Activated naive CD8-positive, alpha-beta T cell treated with anti-CD3 and anti-CD28 coated beads, Interleukin-2, amount 50 U/mL, for 24 hours (primary cell): ENCODE data around the gene RPL41.
"Not testable (repeated sequence)": the region's sequence is repeated elsewhere in the genome, so short reads cannot be mapped to it uniquely, and the experiment has no call there.

Source experiments
- ATAC-seq: fragments of 150-1000 bp; cut with Tn5 transposase; one replicate; pipeline ENCODE4 v1.10.0; 2021
- DNase-seq: peaks from one replicate; pipeline ENCODE4 v3.0.0; 2021
- H3K27ac Mint-ChIP-seq: one replicate; pipeline ENCODE4 v1.8.0; 2021; ENCODE audit warnings: mild to moderate bottlenecking, mixed read lengths
- H3K27me3 Mint-ChIP-seq: one replicate; pipeline ENCODE4 v1.8.0; 2021; ENCODE audit warnings: mixed read lengths
- H3K36me3 Mint-ChIP-seq: one replicate; pipeline ENCODE4 v1.8.0; 2021; ENCODE audit warnings: low read depth, mixed read lengths
- H3K4me1 Mint-ChIP-seq: one replicate; pipeline ENCODE4 v1.8.0; 2021; ENCODE audit warnings: mixed read lengths
- H3K4me3 Mint-ChIP-seq: one replicate; pipeline ENCODE4 v1.8.0; 2021; ENCODE audit warnings: mild to moderate bottlenecking, moderate library complexity, mixed read lengths
- H3K9me3 Mint-ChIP-seq: one replicate; pipeline ENCODE4 v1.8.0; 2021; ENCODE audit warnings: mixed read lengths

RPL41 gene

DNA sequence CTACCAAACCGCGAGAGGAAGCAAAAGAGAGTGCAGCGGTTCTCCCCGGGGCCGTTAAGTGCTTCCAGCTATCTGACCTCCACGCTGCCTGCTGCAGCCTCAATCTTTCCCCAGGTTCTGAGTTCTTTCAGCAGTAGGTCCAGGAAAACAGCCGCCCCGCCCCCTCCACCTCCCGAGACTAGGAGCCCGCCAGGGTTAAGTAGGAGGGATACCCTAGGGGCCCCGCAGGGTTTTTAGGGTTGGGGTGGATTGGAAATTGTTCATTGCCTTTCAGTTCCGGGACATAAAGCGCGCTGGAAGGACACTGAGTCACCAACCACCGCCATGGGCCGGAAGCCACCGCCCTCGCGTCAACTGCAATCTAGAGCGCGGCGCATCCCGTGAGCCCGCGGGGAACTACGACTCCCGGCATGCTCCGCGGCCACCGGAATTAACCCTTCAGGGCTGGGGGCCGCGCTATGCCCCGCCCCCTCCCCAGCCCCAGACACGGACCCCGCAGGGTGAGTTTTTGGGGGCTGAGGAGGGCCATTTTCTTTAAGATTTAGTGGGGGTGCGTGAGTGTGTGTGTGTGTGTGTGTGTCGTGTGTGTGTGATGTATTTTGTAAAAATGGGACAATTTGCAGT lies 35.8 kb downstream of the RPL41 start, which contains the start of gene MYL6B:
Gene MYL6B (plus strand): TSS at position 456 of the 624 bp plus-strand sequence. CDS start 1,332 bp downstream, outside the sequence.
- ATAC-seq (peak; percentile 88), DNase-seq (peak; percentile 94)
- Mint-ChIP-seq H3K4me1 (peaks cover 42% of the 10 kb centered on the region), H3K9me3 (no peaks in the 10 kb centered on the region), H3K36me3 (peaks cover 9% of the 10 kb centered on the region), H3K4me3 (peak within 1 kb of the TSS; percentile 85), H3K27ac (peak within 1 kb of the TSS; percentile 98), H3K27me3 (no peaks in the 10 kb centered on the region)

DNA sequence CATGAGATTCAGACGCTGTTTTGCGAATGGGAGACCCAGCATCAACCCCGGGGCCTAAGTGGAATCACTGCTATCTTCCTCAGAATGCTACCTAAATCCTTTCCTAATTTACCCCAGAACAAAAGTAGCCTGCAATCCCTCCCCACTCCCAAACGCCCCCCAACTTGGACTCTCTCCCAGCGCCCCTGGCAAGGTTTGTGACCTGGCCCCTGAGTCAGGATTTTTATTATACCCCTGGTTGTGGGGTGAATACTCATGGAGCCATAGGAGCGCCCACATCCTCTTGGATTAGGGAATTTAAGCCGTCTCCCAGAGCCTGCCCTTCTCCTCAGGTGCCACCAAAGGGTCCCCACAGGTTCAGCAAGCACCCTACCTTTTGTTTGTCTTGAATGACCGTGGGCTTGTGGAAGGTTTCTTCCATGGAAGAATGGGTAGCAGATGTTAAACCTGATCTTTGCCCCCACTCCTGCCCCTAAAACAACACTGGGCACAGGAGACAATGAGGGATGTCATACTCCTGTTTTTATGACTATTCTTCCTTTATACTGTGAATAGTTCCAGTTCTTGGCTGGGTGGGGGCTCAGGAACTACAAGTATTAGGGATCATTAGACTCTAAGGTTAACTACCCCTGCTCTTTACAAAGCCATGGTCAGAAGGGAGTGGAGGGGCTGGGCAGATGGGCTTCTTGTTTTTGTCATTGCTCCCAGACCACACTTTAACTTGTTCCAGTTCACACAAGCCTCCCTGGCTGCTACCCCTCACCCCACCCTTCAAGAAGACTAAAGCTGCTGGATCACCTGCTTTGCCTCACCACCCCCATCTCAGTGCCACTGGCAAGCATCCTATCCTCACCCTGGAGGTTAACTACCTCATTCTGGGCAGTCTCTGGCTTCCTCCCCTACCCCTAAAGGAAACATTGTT lies 36.6 kb downstream of the RPL41 start:
- Mint-ChIP-seq H3K27me3 (no peaks in the 10 kb centered on the region), H3K4me3 (peak overlapping the region; percentile 85), H3K4me1 (peaks cover 47% of the 10 kb centered on the region), H3K27ac (peak overlapping the region; percentile 98), H3K36me3 (peaks cover 10% of the 10 kb centered on the region), H3K9me3 (no peaks in the 10 kb centered on the region)
- DNase-seq (no peak), ATAC-seq (no peak)

DNA sequence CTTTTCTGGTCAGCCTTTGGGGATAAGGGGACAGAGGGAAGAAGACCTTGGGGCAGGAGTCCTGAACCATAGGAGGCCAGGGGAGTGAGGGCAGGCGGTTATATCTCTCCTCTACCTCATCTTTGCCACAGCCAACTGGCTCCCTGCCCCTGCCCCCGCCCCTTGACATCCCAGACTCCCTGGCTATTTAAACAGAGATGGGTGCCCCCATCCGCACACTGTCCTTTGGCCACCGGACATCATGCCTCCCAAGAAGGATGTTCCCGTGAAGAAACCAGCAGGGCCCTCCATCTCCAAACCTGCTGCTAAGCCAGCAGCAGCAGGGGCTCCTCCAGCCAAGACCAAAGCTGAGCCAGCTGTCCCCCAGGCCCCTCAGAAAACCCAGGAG lies 37.2 kb downstream of the RPL41 start:
- H3K4me1 Mint-ChIP-seq, result peaks cover 47% of the 10 kb centered on the region
- no peak for ATAC-seq
- DNase-seq, result no peak
- no peaks in the 10 kb centered on the region for H3K27me3 Mint-ChIP-seq
- peaks cover 14% of the 10 kb centered on the region for H3K36me3 Mint-ChIP-seq
- no peaks in the 10 kb centered on the region for H3K9me3 Mint-ChIP-seq
- peak overlapping the region; percentile 85 for H3K4me3 Mint-ChIP-seq
- H3K27ac Mint-ChIP-seq, result no peak overlapping the region

DNA sequence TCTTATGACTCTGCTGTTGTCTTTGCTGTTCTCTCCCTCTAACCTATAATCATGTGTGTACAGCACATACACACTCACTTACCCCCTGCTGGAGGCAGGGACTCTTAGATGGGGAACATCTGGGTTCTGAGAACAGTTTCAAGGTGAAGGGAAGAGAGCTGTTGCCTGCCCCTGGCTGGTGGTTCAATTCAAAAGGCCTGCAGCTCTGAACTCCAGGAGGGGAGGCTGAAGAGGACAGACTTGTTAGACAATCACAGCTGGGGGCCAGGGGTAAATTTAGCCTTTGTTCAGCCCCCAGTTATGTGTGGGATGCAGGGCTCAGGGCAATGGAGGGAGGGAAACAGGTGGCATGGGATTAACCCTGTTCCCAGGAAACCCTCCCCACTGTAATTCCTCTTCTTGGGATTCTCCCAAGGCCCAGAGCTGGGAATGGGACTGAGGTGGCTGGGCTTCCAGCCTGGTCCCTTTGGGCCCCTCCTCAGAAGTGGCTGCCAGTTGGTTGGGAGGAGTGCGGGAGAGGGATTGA lies 37.9 kb downstream of the RPL41 start:
- no peak for DNase-seq
- Mint-ChIP-seq H3K9me3 (no peaks in the 10 kb centered on the region), H3K27ac (no peak overlapping the region), H3K4me1 (peaks cover 53% of the 10 kb centered on the region), H3K27me3 (no peaks in the 10 kb centered on the region), H3K4me3 (no peak overlapping the region), H3K36me3 (peaks cover 21% of the 10 kb centered on the region)
- ATAC-seq, result no peak

DNA sequence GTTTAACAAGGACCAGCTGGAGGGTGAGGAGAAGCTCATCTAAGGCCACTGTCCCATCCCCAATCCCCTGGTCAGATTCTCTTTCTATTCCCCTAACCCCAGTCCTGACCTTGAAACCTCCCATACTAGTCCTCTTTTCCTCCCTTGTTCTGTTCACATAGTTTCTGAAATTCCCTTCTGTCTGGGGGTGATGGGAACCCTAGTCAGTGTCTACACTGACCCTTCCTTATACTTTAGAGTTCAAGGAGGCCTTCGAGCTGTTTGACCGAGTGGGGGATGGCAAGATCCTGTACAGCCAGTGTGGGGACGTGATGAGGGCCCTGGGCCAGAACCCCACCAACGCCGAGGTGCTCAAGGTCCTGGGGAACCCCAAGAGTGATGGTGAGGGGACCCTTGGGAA lies 38.4 kb downstream of the RPL41 start:
- ATAC-seq, result no peak
- Mint-ChIP-seq H3K9me3 (no peaks in the 10 kb centered on the region), H3K36me3 (peaks cover 26% of the 10 kb centered on the region), H3K27me3 (no peaks in the 10 kb centered on the region), H3K4me3 (no peak overlapping the region), H3K27ac (no peak overlapping the region), H3K4me1 (peaks cover 59% of the 10 kb centered on the region)
- DNase-seq, result no peak

DNA sequence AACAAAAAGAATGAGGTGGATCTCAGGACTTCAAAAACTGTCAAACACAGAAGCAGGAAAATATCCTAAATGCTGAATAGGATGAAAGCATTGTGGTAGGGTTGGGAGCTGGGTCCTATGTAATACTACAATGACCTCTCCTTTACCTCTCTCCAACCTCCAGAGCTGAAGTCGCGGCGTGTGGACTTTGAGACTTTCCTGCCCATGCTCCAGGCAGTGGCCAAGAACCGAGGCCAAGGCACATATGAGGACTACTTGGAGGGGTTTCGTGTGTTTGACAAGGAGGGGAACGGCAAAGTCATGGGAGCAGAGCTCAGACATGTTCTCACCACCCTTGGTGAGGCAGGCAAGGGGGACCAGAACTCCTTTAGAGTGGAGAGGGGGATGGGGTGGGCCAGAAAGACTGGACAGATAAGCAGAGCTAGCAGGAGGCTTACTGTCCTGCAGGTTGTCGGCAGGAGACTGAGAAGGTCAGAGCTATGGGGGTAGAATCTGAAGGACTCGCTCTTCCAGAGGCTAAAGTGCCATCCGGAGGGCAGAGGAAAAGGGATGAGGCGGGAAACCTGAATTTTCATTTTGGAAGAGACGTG lies 38.9 kb downstream of the RPL41 start:
- Mint-ChIP-seq H3K4me3 (peak overlapping the region; percentile 5), H3K36me3 (peaks cover 31% of the 10 kb centered on the region), H3K27me3 (no peaks in the 10 kb centered on the region), H3K9me3 (no peaks in the 10 kb centered on the region), H3K4me1 (peaks cover 61% of the 10 kb centered on the region), H3K27ac (no peak overlapping the region)
- DNase-seq, result no peak
- no peak for ATAC-seq

DNA sequence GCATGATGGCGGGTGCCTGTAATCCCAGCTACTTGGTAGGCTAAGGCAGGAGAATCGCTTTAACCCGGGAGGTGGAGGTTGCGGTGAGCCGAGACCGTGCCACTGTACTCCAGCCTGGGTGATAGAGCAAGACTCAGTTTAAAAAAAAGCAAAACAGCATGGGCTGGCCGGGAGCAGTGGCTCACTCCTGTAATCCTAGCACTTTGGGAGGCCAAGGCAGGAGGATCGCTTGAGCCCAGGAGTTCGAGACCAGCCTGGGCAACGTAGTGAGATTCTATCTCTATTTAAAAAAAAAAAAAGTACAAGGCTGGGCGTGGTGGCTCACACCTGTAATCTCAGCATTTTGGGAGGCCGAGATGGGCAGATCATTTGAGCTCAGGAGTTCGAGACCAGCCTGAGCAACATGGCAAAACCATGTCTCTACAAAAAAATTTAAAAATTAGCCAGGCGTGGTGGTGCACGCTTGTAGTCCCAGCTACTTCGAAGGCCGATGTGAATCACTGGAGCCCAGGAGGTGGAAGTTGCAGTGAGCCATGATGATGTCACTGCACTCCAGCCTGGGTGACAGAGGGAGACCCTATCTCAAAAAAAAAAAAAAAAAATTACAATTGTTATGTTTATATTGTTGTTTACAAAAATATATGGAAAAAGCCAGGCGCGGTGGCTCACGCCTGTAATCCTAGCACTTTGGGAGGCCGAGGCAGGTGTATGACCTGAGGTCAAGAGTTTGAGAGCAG lies 40.2 kb downstream of the RPL41 start:
- H3K4me1 Mint-ChIP-seq, result peaks cover 59% of the 10 kb centered on the region
- not testable (repeated sequence) for H3K9me3 Mint-ChIP-seq, DNase-seq, H3K27me3 Mint-ChIP-seq, ATAC-seq
- peak overlapping the region; percentile 96 for H3K27ac Mint-ChIP-seq
- peaks cover 41% of the 10 kb centered on the region for H3K36me3 Mint-ChIP-seq
- H3K4me3 Mint-ChIP-seq, result peak overlapping the region; percentile 96

DNA sequence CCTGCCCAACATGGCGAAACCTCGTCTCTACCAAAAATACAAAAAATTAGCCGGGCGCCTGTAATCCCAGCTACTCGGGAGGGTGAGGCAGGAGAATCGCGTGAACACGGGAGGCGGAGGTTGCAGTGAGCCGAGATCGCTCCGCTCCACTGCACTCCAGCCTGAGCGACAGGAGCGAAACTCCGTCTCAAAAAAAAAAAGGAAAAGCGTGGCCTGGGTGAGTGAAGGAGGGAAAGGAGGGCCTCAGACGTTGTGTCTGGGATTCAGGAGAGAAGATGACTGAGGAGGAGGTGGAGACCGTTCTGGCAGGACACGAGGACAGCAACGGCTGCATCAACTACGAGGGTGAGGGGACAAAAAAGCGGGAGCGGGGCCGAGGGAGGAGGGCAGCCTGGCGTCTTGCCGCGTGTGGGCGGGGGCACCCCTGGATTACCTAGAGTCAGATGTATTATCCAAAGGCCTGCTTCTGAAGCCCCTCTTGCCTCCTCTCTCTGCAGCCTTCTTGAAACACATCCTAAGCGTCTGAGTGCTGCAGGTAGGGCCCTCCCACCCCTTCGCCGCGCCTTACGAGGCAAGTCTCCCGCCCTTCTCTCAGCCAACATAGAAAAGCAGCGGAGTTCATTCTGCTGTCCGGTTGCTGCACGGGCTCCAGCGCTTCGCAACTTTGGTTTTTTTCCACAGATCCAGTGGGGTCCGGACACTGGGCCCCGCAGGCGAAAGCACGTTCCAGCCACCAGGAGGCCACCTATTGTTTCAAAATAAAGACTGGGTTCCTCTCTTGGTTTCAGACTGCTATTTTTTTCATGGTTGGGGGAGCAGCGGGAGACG lies 41.0 kb downstream of the RPL41 start:
- Mint-ChIP-seq H3K27ac (peak overlapping the region; percentile 96), H3K4me3 (peak overlapping the region; percentile 96), H3K4me1 (peaks cover 56% of the 10 kb centered on the region), H3K27me3 (no peaks in the 10 kb centered on the region), H3K9me3 (no peaks in the 10 kb centered on the region), H3K36me3 (peaks cover 41% of the 10 kb centered on the region)
- peak; percentile 22 for ATAC-seq
- peak; percentile 55 for DNase-seq

DNA sequence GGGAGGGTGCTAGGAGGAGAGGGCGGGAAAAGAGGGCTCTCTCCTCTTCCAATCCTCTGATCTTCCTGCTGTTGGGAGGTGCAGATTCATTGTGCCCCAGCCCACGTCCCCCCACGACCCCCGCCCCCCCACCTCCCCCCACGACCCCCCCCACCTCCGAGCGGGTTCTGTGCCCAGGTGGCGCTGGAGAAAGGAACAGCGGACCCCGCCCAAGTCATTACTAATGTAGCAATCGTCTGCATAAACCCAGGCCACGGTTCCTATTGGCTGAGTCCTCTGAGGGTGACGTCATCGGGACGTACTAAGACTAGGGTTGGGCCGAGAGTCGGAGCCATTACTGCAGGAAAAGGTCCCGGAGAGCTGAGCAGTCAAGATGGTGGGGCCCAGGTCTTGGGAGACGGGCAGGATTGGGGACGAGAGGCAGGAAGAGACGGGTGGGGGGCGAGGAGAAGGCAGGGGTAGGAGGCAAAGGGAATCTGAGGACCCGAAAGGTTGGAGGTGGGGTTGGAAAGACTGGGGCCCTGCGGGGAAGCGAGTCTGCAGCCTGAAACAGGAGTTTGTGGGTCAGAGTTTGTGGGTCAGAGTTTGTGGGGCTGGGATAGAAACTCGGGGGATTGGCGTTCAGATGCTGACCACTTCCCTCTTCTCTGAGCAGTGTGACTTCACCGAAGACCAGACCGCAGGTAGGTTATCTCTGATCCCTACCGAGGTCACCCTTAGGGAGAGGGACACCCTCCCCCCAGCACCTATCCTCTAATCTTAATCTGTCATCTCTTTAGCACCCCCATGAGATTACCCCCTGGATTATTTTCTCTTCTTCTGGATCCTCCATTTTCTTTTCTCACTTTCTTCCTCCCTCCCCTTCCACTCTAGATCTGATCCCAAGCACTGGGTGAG lies 41.8 kb downstream of the RPL41 start, which contains the start of gene MYL6:
Gene MYL6 (plus strand): TSS at position 331 of the 897 bp plus-strand sequence. CDS start 43 bp downstream, at position 374.
- peaks cover 46% of the 10 kb centered on the region for H3K36me3 Mint-ChIP-seq
- H3K9me3 Mint-ChIP-seq, result no peaks in the 10 kb centered on the region
- ATAC-seq (peak; percentile 87), DNase-seq (peak; percentile 90)
- H3K27me3 Mint-ChIP-seq, result no peaks in the 10 kb centered on the region
- H3K27ac Mint-ChIP-seq, result peak within 1 kb of the TSS; percentile 96
- peak within 1 kb of the TSS; percentile 96 for H3K4me3 Mint-ChIP-seq
- H3K4me1 Mint-ChIP-seq, result peaks cover 53% of the 10 kb centered on the region

DNA sequence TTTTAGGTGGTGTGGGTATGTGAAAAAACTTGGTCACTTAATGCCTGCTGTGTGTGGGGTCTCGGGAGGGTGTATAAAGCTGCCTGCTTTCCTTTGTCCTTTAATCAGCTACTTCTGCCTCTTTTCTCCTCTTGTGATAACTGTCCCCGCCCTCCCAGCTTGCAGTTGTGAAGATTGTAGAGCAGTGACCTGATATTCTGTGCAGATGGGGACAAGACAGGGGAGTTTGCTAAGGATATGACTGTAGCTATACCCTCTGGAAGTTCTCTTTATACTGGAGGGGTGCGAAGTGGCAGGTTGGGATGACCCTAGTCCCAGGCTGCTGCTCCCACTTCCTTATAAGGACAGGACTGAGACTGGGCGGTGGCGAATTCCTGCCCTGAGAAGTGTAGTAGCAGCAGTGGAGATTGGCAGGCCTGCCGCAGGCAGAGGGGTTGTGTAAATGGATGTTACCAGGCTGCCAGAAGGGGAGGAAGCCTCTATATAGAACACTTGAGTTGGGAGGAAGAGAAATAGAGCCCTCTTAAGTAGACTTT lies 42.6 kb downstream of the RPL41 start:
- H3K4me1 Mint-ChIP-seq, result peaks cover 47% of the 10 kb centered on the region
- H3K9me3 Mint-ChIP-seq, result no peaks in the 10 kb centered on the region
- peaks cover 53% of the 10 kb centered on the region for H3K36me3 Mint-ChIP-seq
- H3K27ac Mint-ChIP-seq, result peak overlapping the region; percentile 96
- DNase-seq, result peak; percentile 29
- no peak for ATAC-seq
- no peaks in the 10 kb centered on the region for H3K27me3 Mint-ChIP-seq
- H3K4me3 Mint-ChIP-seq, result peak overlapping the region; percentile 96

DNA sequence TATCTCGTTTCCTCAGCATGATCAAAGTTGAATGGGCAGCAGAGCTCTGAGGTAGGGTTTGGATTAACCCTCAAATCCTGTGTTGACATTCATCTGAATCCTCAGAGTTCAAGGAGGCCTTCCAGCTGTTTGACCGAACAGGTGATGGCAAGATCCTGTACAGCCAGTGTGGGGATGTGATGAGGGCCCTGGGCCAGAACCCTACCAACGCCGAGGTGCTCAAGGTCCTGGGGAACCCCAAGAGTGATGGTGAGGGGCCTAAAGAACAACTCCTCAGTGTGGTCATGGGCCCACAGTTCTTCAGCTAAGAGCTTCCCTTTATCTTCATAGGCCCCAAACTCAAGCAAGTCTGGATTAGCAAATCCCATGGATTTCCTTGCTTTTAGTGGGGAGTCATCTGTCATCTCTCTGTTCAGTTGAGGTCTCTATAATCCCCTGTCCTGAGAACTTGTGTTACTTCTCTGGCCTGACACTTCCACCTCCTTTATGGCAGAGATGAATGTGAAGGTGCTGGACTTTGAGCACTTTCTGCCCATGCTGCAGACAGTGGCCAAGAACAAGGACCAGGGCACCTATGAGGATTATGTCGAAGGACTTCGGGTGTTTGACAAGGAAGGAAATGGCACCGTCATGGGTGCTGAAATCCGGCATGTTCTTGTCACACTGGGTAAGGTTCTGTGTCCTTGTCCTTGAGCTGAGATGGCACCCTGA lies 43.2 kb downstream of the RPL41 start:
- no peak for ATAC-seq
- DNase-seq, result no peak
- Mint-ChIP-seq H3K27me3 (no peaks in the 10 kb centered on the region), H3K4me1 (peaks cover 46% of the 10 kb centered on the region), H3K9me3 (no peaks in the 10 kb centered on the region), H3K36me3 (peaks cover 58% of the 10 kb centered on the region), H3K4me3 (peak overlapping the region; percentile 96), H3K27ac (peak overlapping the region; percentile 96)
